Fibroblast of villous mesenchyme (primary cell): ENCODE results near the gene HDLBP. TPM values are rescaled to one million over a fixed set of nuclear protein-coding genes. Genes with fewer than 3 reads are reported as not detected.

Experiments
- DNase-seq: peaks from one replicate; pipeline ENCODE4 v3.0.0-alpha.2; 2010; ENCODE audit warnings: low read depth
- H3K4me3 ChIP-seq: 2 replicates; pipeline ENCODE4 v1.5.1; 2011; ENCODE audit warnings: low read depth, mild to moderate bottlenecking, low read length
- CTCF ChIP-seq: IDR thresholded peaks from 2 replicates; pipeline ENCODE4 v1.5.1; 2012; ENCODE audit warnings: low read depth, mild to moderate bottlenecking, low read length; ENCODE audit not compliant: insufficient read depth
- total RNA-seq: library from RNA; depleted of rRNA; stranded (reverse); fragments of >200 nt; gene quantifications from 2 replicates; pipeline ENCODE4 v1.2.3, GENCODE V29; 2012

HDLBP gene
- total RNA-seq, 1 donor: 1,343 TPM

DNA sequence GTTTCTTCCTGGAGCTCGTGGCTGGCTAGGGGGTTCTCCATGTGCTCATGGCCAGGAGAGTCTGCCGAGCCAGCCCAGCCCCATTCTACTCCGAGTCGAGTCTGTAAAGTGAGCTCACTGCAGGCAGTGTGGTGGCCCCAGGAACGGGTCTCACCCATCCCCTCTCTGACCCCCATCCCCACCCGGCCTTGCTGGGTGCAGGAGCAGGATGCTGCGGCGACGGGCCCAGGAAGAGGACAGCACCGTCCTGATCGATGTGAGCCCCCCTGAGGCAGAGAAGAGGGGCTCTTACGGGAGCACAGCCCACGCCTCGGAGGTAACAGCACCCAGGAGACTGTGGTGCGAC is 125.6 kb downstream of the HDLBP start:
- DNase-seq: no peak
- no peak for TF ChIP-seq CTCF
- no peak overlapping the region for H3K4me3 ChIP-seq

- TF ChIP-seq CTCF: no peak
- H3K4me3 ChIP-seq: no peak overlapping the region
- no peak for DNase-seq
Measured at GRCh38 chr2:241189093-241189855, 126.2 kb downstream of the HDLBP start.

GRCh38 chr2:241188361-241189092 is 126.9 kb downstream of the HDLBP start, which contains the start of gene ANO7:
TSS of gene ANO7 (plus strand) at chr2:241188677. CDS start at chr2:241190064, 1,387 bp downstream.
- no peak for TF ChIP-seq CTCF
- H3K4me3 ChIP-seq: no peak within 1 kb of the TSS
- DNase-seq: no peak

DNA sequence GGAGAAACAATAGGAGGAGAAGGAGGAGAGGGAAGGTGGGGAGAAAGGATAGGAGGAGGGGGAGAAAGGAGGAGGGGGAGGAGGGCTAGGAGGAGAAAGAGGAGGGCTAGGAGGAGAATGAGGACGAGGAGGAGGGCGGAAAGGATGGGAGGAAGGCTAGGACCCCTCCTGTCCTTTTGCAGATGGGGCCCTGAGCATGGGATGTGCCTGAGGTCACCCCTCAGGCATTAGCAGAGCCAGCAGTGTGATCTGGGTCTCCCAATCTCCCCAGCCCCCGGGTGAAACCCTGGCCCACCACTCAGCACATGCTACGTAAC is 127.6 kb downstream of the HDLBP start:
- TF ChIP-seq CTCF: no peak
- H3K4me3 ChIP-seq: no peak overlapping the region
- DNase-seq: no peak

GRCh38 chr2:241187101-241187917 is 128.2 kb downstream of the HDLBP start:
- H3K4me3 ChIP-seq: no peak overlapping the region
- DNase-seq: no peak
- TF ChIP-seq CTCF: no peak

DNA sequence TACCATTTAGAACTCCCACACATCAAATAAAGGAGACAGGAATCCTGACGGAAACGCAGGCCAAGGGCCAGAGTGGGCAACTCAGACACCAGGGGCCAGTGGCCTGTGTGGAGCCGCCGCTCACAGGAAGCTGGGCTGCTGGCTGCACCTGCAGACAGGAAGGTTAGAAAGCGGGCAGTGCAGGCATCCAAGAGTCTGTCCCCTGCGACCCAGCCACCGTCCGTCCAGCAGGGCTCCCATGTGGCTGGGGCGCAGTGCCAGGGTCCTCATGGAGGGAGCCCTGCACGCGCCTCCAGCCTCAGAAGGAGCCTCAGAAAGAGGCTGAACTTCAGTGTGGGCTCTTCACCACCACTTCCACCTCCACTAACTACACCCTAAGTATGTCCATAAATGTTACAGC is 129.5 kb downstream of the HDLBP start:
- no peak overlapping the region for H3K4me3 ChIP-seq
- DNase-seq: no peak
- TF ChIP-seq CTCF: no peak
